GM12864 (cell line): ENCODE results near the gene SLC9A4.
A peak's percentile ranks its signal among the peaks of the same experiment; 100 is the strongest.

Experiments
- DNase-seq: peaks from one replicate; pipeline ENCODE4 v3.0.0-alpha.2; 2011; ENCODE audit warnings: low read depth
- H3K4me3 ChIP-seq: 2 replicates; pipeline ENCODE4 v1.5.1; 2011; ENCODE audit warnings: mild to moderate bottlenecking, low read depth, low read length, control low read depth
- TF ChIP-seq, protein P1 (sequence below): IDR thresholded peaks from 2 replicates; pipeline ENCODE4 v1.5.1; 2011; ENCODE audit warnings: low read depth, mild to moderate bottlenecking, moderate library complexity, low read length, control low read depth, inconsistent platforms; ENCODE audit errors: missing control alignments

SLC9A4 gene

DNA sequence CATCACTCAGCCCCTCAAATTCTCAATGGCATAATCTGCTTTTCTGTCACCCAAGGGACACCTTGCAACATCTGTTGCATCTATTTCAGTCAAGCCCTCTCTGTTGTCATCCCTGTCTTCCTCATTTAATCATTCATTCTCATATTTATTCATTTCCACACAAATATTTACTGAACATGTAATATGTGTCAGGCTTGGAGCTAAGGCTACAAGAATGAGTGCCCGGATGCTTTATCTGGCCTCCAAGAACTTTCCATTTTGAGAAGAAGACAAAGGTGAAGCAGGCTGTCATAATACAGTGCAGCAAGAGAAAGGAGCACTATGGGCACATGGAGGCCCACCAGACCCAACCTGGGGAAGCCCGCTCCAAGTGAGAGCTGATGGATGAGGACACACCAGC, 34.4 kb upstream of the SLC9A4 start:
- H3K4me3 ChIP-seq: no peak overlapping the region
- TF ChIP-seq, protein P1, sequence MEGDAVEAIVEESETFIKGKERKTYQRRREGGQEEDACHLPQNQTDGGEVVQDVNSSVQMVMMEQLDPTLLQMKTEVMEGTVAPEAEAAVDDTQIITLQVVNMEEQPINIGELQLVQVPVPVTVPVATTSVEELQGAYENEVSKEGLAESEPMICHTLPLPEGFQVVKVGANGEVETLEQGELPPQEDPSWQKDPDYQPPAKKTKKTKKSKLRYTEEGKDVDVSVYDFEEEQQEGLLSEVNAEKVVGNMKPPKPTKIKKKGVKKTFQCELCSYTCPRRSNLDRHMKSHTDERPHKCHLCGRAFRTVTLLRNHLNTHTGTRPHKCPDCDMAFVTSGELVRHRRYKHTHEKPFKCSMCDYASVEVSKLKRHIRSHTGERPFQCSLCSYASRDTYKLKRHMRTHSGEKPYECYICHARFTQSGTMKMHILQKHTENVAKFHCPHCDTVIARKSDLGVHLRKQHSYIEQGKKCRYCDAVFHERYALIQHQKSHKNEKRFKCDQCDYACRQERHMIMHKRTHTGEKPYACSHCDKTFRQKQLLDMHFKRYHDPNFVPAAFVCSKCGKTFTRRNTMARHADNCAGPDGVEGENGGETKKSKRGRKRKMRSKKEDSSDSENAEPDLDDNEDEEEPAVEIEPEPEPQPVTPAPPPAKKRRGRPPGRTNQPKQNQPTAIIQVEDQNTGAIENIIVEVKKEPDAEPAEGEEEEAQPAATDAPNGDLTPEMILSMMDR: no peak
- DNase-seq: no peak

- TF ChIP-seq, protein P1: no peak
- no peak for DNase-seq
- no peak overlapping the region for H3K4me3 ChIP-seq
These were observed 33.8 kb upstream of the SLC9A4 start for GRCh38 chr2:102439065-102439695.

GRCh38 chr2:102442967-102443828, 29.8 kb upstream of the SLC9A4 start:
- TF ChIP-seq, protein P1: peak; percentile 68
- H3K4me3 ChIP-seq: no peak overlapping the region
- no peak for DNase-seq

- DNase-seq: no peak
- H3K4me3 ChIP-seq: no peak overlapping the region
- TF ChIP-seq, protein P1: no peak
These were observed 28.8 kb upstream of the SLC9A4 start for GRCh38 chr2:102444233-102444632.

DNA sequence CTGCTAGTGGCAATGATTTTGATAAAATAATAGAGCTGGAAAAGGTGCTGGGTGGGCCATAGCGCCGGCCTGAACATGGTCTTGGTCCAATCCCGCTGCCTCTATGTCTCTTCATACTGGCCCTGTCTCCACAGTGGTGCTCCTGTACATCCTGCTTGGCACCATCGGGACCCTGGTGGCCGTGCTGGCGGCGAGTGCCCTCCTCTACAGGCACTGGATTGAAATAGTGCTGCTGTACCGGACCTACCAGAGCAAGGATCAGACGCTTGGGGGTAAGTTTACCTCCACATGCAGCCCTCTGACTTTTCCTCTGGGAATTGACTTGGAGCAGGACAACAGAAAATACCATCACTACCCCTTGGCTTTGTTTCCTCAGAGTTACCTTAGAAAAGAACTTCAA, 26.1 kb upstream of the SLC9A4 start:
- no peak overlapping the region for H3K4me3 ChIP-seq
- TF ChIP-seq, protein P1: no peak
- DNase-seq: no peak

DNA sequence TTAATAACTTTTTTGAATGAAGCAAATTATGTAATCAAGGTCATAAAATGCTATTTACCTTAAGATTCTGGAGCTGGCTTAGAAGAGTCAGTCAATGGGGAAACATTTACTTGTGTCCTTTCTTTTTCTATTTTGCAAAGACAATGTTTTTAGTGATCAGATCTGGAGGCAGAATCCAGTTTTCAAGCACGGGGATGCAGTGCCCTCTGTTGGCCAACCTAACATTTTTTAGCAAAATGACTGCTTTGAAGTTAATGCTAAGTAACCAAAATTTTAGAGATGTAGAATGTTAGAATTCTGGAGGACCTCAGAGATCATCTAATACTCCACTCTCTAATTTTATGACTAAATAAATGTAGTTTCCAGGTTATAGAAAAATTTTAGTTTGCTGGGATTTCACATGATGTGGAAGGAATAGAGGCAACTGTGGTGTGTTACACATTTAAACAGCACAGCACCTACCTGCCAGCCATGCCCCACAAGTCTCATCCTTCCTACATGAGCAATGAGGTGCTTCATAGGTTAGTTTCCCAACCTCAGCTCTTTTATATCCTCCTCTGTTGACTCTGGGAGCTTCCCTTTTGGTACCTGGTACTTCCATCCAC, 23.6 kb upstream of the SLC9A4 start:
- TF ChIP-seq, protein P1: peak; percentile 61
- H3K4me3 ChIP-seq: no peak overlapping the region
- DNase-seq: no peak
